ENCODE data around the gene PCDHGC4. TPM values are rescaled to one million over a fixed set of nuclear protein-coding genes. Genes with fewer than 3 reads are reported as not detected.

The PCDHGC4 gene
- total and polyA plus RNA-seq, 7 donors = 0.06 to 1.2 (median 0.36) TPM; not detected in 1

DNA sequence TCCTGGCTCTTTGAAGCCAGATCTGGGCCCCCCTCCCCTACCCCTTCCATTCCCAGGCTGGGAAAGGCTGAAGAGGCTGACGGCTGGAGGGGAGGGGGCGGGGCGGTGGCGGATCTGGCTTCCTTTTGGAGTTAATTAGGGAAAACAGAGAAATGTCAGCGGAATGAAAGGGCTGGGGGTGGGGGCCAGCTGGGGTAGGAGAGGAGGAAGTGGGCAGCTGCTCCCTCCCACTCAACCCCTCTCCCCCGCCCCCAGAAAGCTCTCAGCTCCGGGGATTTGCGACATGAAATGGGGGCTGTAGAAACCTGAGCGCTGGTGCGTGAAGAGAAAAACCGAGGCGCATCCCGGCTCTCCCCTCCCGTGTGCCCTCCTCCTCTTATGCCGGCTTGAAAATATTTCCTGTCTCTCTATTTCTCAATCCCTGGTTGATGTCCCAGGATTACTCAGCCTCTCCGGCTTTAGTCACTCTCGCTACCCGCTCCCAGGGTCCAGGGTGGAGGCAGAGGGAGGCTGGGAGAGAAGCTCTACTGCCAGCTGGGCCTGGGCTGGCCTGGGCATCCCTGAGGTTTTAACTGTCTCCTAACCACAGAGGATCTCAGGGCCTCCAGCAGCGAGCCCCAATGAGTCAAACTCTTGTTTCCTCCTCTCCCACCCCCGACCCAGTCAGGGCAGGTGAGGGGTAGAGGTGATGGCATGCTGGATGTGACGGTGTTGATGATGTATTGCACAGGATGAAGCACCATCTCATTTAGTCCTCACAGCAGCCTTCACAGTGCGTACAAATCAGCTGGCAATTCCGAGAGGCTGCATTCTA, 24.2 kb downstream of the PCDHGC4 start:
- Histone ChIP-seq H3K4me1 (peaks cover 39% of the 10 kb centered on the region), H3K27ac (peak overlapping the region; percentile 73), H3K9me3 (no peaks in the 10 kb centered on the region), H3K27me3 (ENCODE audit: insufficient read depth in 3 of 3, low read length in 2 of 3) (no peaks in the 10 kb centered on the region), H3K4me3 (peak overlapping the region; percentile 40), H3K36me3 (ENCODE audit: insufficient read depth in 1 of 2, low read depth in 1 of 2) (peaks cover 6 to 18% of the 10 kb centered on the region in 2 donors)
- intact Hi-C loops (cut with DNase I) = no loop called here
- 33 to 35% (median 33%) methylated on average over 22 to 23 of the region's 23 CpGs for WGBS, 3 donors
- TF ChIP-seq, protein P1, sequence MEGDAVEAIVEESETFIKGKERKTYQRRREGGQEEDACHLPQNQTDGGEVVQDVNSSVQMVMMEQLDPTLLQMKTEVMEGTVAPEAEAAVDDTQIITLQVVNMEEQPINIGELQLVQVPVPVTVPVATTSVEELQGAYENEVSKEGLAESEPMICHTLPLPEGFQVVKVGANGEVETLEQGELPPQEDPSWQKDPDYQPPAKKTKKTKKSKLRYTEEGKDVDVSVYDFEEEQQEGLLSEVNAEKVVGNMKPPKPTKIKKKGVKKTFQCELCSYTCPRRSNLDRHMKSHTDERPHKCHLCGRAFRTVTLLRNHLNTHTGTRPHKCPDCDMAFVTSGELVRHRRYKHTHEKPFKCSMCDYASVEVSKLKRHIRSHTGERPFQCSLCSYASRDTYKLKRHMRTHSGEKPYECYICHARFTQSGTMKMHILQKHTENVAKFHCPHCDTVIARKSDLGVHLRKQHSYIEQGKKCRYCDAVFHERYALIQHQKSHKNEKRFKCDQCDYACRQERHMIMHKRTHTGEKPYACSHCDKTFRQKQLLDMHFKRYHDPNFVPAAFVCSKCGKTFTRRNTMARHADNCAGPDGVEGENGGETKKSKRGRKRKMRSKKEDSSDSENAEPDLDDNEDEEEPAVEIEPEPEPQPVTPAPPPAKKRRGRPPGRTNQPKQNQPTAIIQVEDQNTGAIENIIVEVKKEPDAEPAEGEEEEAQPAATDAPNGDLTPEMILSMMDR (IDR thresholded peaks at IDR 0.05) = no peak
- ATAC-seq (peak; percentile 39 to 68 (median 62)), DNase-seq (peak; percentile 83 to 89)

DNA sequence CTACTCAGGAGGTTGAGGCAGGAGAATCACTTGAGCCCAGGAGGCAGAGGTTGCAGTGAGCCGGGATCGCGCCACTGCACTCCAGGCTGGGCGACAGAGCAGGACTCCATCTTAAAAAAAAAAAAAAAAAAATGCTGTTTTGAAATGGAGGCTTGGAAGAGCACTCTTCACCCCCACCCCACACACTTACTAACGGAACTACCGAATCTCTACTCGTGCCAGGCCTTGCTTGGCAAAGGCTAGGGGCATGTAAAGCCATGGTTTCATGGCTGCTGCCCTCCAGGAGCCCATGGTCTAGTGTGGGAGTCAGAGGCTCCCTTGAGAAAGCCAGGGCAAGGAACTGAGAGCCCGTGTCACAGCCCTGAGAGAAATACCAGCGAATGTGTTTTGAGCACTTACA, 25.3 kb downstream of the PCDHGC4 start:
- Histone ChIP-seq H3K27me3 (ENCODE audit: insufficient read depth in 3 of 3, low read length in 2 of 3) (no peaks in the 10 kb centered on the region), H3K4me1 (peaks cover 51% of the 10 kb centered on the region), H3K27ac (peak overlapping the region; percentile 38), H3K9me3 (no peaks in the 10 kb centered on the region), H3K4me3 (no peak overlapping the region), H3K36me3 (ENCODE audit: insufficient read depth in 1 of 2, low read depth in 1 of 2) (peaks cover 6 to 18% of the 10 kb centered on the region in 2 donors)
- WGBS, 3 donors = 72 to 79% (median 75%) methylated on average over 9 of the region's 9 CpGs
- DNase-seq (no peak), ATAC-seq (no peak)
- TF ChIP-seq, protein P1 (IDR thresholded peaks at IDR 0.05) = no peak
- intact Hi-C loops (cut with DNase I) = loop anchor here in 1 of 2 donors (5.0 kb wide), 2 partner anchors 33 to 78 kb away; partner anchors contain the start of genes PCDHGA12 and PCDHGC3

DNA sequence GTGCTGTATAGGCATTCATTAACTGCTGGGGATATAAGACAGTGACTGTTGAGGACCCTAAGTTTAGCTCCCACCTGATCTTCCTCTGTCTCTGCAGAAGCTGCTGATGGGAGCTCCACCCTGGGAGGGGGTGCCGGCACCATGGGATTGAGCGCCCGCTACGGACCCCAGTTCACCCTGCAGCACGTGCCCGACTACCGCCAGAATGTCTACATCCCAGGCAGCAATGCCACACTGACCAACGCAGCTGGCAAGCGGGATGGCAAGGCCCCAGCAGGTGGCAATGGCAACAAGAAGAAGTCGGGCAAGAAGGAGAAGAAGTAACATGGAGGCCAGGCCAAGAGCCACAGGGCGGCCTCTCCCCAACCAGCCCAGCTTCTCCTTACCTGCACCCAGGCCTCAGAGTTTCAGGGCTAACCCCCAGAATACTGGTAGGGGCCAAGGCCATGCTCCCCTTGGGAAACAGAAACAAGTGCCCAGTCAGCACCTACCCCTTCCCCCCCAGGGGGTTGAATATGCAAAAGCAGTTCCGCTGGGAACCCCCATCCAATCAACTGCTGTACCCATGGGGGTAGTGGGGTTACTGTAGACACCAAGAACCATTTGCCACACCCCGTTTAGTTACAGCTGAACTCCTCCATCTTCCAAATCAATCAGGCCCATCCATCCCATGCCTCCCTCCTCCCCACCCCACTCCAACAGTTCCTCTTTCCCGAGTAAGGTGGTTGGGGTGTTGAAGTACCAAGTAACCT, 26.2 kb downstream of the PCDHGC4 start:
- peak overlapping the region; percentile 38 for H3K27ac ChIP-seq
- no peaks in the 10 kb centered on the region for H3K9me3 ChIP-seq
- 83 to 88% (median 85%) methylated on average over 13 to 14 of the region's 14 CpGs for WGBS, 3 donors
- TF ChIP-seq, protein P1 (IDR thresholded peaks at IDR 0.05) = no peak
- no peak overlapping the region for H3K4me3 ChIP-seq
- no peaks in the 10 kb centered on the region for H3K27me3 ChIP-seq (ENCODE audit: insufficient read depth in 3 of 3, low read length in 2 of 3)
- no peak for ATAC-seq
- intact Hi-C loops (cut with DNase I) = loop anchor here in 1 of 2 donors (5.0 kb wide), 2 partner anchors 34 to 79 kb away; partner anchors contain the start of genes PCDHGA12 and PCDHGC3
- H3K36me3 ChIP-seq (ENCODE audit: insufficient read depth in 1 of 2, low read depth in 1 of 2) = peaks cover 6 to 23% of the 10 kb centered on the region in 2 donors
- no peak for DNase-seq
- H3K4me1 ChIP-seq = peaks cover 60% of the 10 kb centered on the region

DNA sequence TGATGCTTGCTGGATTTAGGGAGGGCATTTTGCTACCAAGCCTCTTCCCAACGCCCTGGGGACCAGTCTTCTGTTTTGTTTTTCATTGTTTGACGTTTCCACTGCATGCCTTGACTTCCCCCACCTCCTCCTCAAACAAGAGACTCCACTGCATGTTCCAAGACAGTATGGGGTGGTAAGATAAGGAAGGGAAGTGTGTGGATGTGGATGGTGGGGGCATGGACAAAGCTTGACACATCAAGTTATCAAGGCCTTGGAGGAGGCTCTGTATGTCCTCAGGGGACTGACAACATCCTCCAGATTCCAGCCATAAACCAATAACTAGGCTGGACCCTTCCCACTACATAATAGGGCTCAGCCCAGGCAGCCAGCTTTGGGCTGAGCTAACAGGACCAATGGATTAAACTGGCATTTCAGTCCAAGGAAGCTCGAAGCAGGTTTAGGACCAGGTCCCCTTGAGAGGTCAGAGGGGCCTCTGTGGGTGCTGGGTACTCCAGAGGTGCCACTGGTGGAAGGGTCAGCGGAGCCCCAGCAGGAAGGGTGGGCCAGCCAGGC, 27.0 kb downstream of the PCDHGC4 start:
- H3K4me1 ChIP-seq = peaks cover 64% of the 10 kb centered on the region
- H3K36me3 ChIP-seq (ENCODE audit: insufficient read depth in 1 of 2, low read depth in 1 of 2) = peaks cover 6 to 31% of the 10 kb centered on the region in 2 donors
- H3K4me3 ChIP-seq = no peak overlapping the region
- intact Hi-C loops (cut with DNase I) = loop anchor here in 1 of 2 donors (5.0 kb wide), 2 partner anchors 35 to 80 kb away; partner anchors contain the start of genes PCDHGA12 and PCDHGC3
- DNase-seq (no peak), ATAC-seq (no peak)
- no peaks in the 10 kb centered on the region for H3K27me3 ChIP-seq (ENCODE audit: insufficient read depth in 3 of 3, low read length in 2 of 3)
- WGBS, 3 donors = 60 to 67% (median 61%) methylated on average over 3 to 4 of the region's 4 CpGs
- H3K9me3 ChIP-seq = no peaks in the 10 kb centered on the region
- H3K27ac ChIP-seq = peak overlapping the region; percentile 90
- TF ChIP-seq, protein P1 (IDR thresholded peaks at IDR 0.05) = no peak

Measured in psoas muscle (tissue), 8 donors.